Endothelial cell of umbilical vein (primary cell): ENCODE data around the gene CTNND2. TPM values are rescaled to one million over a fixed set of nuclear protein-coding genes. Genes with fewer than 3 reads are reported as not detected.

Source experiments
- BruUV-seq: library from RNA; stranded (reverse); fragments of 400-500 nt; replicated peaks from 2 replicates; lab custom pipeline; 2021; lab: Mats Ljungman, UMichigan
- CTCF ChIA-PET: fragments of 300-600, 350-600 bp; sonication (Branson Sonifier 250); formaldehyde crosslinking; loops from one replicate; lab custom pipeline; 2021; ENCODE audit warnings: antibody characterized with exemption, inconsistent platforms; lab: Charles Lee
- POLR2A ChIA-PET: fragments of 300-600, 350-600 bp; sonication (Branson Sonifier 250); formaldehyde crosslinking; loops from one replicate; lab custom pipeline; 2021; ENCODE audit warnings: antibody characterized with exemption, inconsistent platforms; lab: Charles Lee
- DNase-seq: peaks from one replicate; pipeline ENCODE4 v3.0.0-alpha.2; 2011; ENCODE audit warnings: low read depth, low spot score
- FAIRE-seq: peaks from 2 replicates; lab custom pipeline; 2011; peaks lifted over from hg19 to GRCh38; lab: Jason Lieb, UNC
- H2AFZ ChIP-seq: 2 replicates; pipeline ENCODE4 v1.6.0; 2012; ENCODE audit warnings: low read depth, low read length, control low read depth, inconsistent platforms
- H3K27ac ChIP-seq: 2 replicates; pipeline ENCODE4 v1.5.1; 2011; ENCODE audit warnings: low read depth, mild to moderate bottlenecking, control low read depth, low read length, moderate library complexity; ENCODE audit not compliant: insufficient read depth
- H3K27me3 ChIP-seq, 2 experiments: 2 replicates each; pipeline versions ENCODE4 v1.6.0 to v1.6.1; 2011; ENCODE audit warnings: low read length in 2 of 2, mixed read lengths in 1 of 2; ENCODE audit not compliant: control insufficient read depth in 2 of 2, insufficient read depth in 2 of 2
- H3K36me3 ChIP-seq, 2 experiments: 2 replicates in 1 of 2; 3 replicates in 1 of 2; pipeline ENCODE4 v1.5.1; 2011; ENCODE audit warnings: low read length in 2 of 2, mild to moderate bottlenecking in 1 of 2, moderate library complexity in 1 of 2; ENCODE audit not compliant: control insufficient read depth in 2 of 2, insufficient read depth in 2 of 2; ENCODE audit errors: extremely low read depth in 1 of 2
- H3K4me1 ChIP-seq: 3 replicates; pipeline ENCODE4 v1.5.1; 2011; ENCODE audit warnings: mild to moderate bottlenecking, low read length; ENCODE audit not compliant: control insufficient read depth, insufficient read depth; ENCODE audit errors: extremely low read depth
- H3K4me2 ChIP-seq: 2 replicates; pipeline ENCODE4 v1.6.1; 2011; ENCODE audit warnings: low read length, control low read depth, mixed read lengths; ENCODE audit not compliant: insufficient read depth
- H3K4me3 ChIP-seq, 3 experiments: fragments of 200-600 bp in 1 of 3; sonication (generic), shearing (Covaris generic) in 1 of 3; replicated peaks in 1 of 3; 2 replicates each; pipeline ENCODE4 v1.5.1; 2011 to 2016; ENCODE audit warnings: control low read depth in 3 of 3, low read length in 3 of 3, mild to moderate bottlenecking in 2 of 3, inconsistent platforms in 1 of 3, low read depth in 1 of 3, moderate library complexity in 1 of 3; ENCODE audit not compliant: insufficient read depth in 1 of 3
- H3K79me2 ChIP-seq: 2 replicates; pipeline ENCODE4 v1.6.0; 2012; ENCODE audit warnings: low read length, inconsistent platforms; ENCODE audit not compliant: control insufficient read depth, insufficient read depth
- H3K9ac ChIP-seq: replicated peaks from 2 replicates; pipeline ENCODE3; 2011; ENCODE audit warnings: low read length, control low read depth; ENCODE audit not compliant: insufficient read depth; ENCODE audit errors: extremely low read depth
- H3K9me1 ChIP-seq: replicated peaks from 3 replicates; pipeline ENCODE4 v1.6.0; 2011; ENCODE audit warnings: mild to moderate bottlenecking, low read length; ENCODE audit not compliant: control insufficient read depth, insufficient read depth; ENCODE audit errors: extremely low read depth
- H3K9me3 ChIP-seq: replicated peaks from 2 replicates; pipeline ENCODE4 v1.5.1; 2012; ENCODE audit warnings: low read length, inconsistent platforms; ENCODE audit not compliant: control insufficient read depth, insufficient read depth
- H4K20me1 ChIP-seq: replicated peaks from 2 replicates; pipeline ENCODE3; 2011; ENCODE audit warnings: mild to moderate bottlenecking, low read length; ENCODE audit not compliant: control insufficient read depth, insufficient read depth; ENCODE audit errors: extremely low read depth
- EZH2 ChIP-seq: IDR thresholded peaks from 2 replicates; pipeline ENCODE4 v1.6.1; 2012; ENCODE audit warnings: borderline replicate concordance, low read depth, mild to moderate bottlenecking, moderate library complexity, low read length, inconsistent platforms; ENCODE audit not compliant: severe bottlenecking
- FOS ChIP-seq: IDR thresholded peaks from 2 replicates; pipeline ENCODE4 v1.6.1; 2011; ENCODE audit warnings: mild to moderate bottlenecking, low read length, moderate library complexity, borderline replicate concordance; ENCODE audit not compliant: insufficient read depth
- GATA2 ChIP-seq: IDR thresholded peaks from 2 replicates; pipeline ENCODE4 v1.7.0; 2011; ENCODE audit warnings: low read depth, mild to moderate bottlenecking, moderate library complexity, mixed read lengths, low read length; ENCODE audit not compliant: insufficient read length, insufficient read depth
- JUN ChIP-seq: IDR thresholded peaks from 2 replicates; pipeline ENCODE4 v1.6.1; 2011; ENCODE audit warnings: borderline replicate concordance, low read depth; ENCODE audit not compliant: insufficient read length, insufficient read depth
- MYC ChIP-seq: IDR thresholded peaks from one replicate; pipeline ENCODE4 v1.6.1; 2011; ENCODE audit warnings: mild to moderate bottlenecking, low read depth, low read length
- POLR2A ChIP-seq: IDR thresholded peaks from 2 replicates; pipeline ENCODE4 v1.6.1; 2012; ENCODE audit warnings: low read depth, mild to moderate bottlenecking, control low read depth, low read length
- POLR2AphosphoS5 ChIP-seq: IDR thresholded peaks from 2 replicates; pipeline ENCODE4 v1.6.1; 2012; ENCODE audit warnings: low read depth, mild to moderate bottlenecking, control low read depth, low read length, moderate library complexity; ENCODE audit not compliant: insufficient read depth
- dilution Hi-C: fragments of 300-500 bp; cut with MboI; formaldehyde crosslinking; loops from one replicate; pipeline ENCODE4 v1.15.0; 2019; ENCODE audit warnings: low sequenced_read_pairs; ENCODE audit not compliant: extremely low pct_ligation_motif_present
- intact Hi-C: fragments of 100-400 bp; cut with micrococcal nuclease; formaldehyde crosslinking; loops from one replicate; pipeline ENCODE4 v1.10.0; 2022
- polyA plus RNA-seq, 4 experiments: library from polyadenylated mRNA; depleted of rRNA in 3 of 4; stranded (reverse) in 3 of 4; unstranded in 1 of 4; fragments of >200 nt; gene quantifications; 2 replicates each; pipeline versions ENCODE4 v1.2.1 to v1.2.3, GENCODE V29; 2011 to 2012; ENCODE audit warnings: missing spikeins in 1 of 4
- total RNA-seq: library from RNA; stranded (reverse); gene quantifications from 2 replicates; pipeline ENCODE4 v1.2.3, GENCODE V29; 2021
- TF ChIP-seq, protein P1 (sequence below), 2 donors: IDR thresholded peaks; 1 replicate in 1 of 2; 2 replicates in 1 of 2; pipeline ENCODE4 v1.5.1; 2011; ENCODE audit warnings: low read length in 2 of 2, mild to moderate bottlenecking in 2 of 2, moderate library complexity in 2 of 2, control low read depth in 1 of 2, inconsistent platforms in 1 of 2, low read depth in 1 of 2; ENCODE audit not compliant: insufficient read depth in 1 of 2; ENCODE audit errors: extremely low read depth in 1 of 2
- TF ChIP-seq, protein P2 (sequence below): IDR thresholded peaks from 2 replicates; pipeline ENCODE4 v1.6.1; 2011; ENCODE audit not compliant: insufficient read depth, insufficient read length

CTNND2 gene
- total and polyA plus RNA-seq, 2 donors (not counting 3 experiments of a cell fraction or from before 2014, with no cell fraction given): not detected

DNA sequence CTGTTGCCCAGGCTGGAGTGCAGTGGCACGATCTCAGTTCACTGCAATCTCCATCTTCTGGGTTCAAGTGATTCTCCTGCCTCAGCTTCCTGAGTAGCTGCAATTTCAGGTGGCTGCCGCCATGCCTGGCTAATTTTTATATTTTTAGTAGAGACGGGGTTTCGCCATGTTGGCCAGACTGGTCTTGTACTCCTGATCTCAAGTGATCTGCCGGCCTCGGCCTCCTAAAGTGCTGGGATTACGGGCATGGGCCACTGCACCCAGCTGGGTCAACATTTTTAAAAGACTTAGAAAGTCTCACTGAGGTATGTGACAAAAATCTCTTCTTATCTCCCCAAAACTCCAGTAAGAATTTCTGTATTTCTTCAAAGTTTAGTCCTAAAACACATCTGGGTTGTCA is 211.6 kb downstream of the CTNND2 start:
- peaks cover 2% of the 10 kb centered on the region for H3K9me3 ChIP-seq
- FAIRE-seq: no peak

More for the DNA sequence above, 211.6 kb downstream of the CTNND2 start:
- Histone ChIP-seq H3K27me3 (no peaks in the 10 kb centered on the region), H2AFZ (no peak overlapping the region), H3K36me3 (no peaks in the 10 kb centered on the region), H3K4me2 (no peak overlapping the region), H3K9ac (no peak overlapping the region), H3K9me1 (no peaks in the 10 kb centered on the region), H3K4me3 (no peak overlapping the region), H3K4me1 (no peaks in the 10 kb centered on the region), H4K20me1 (no peaks in the 10 kb centered on the region), H3K79me2 (no peaks in the 10 kb centered on the region), H3K27ac (no peak overlapping the region)
- ChIA-PET CTCF (no interaction called here), POLR2A (no interaction called here)
- no TSS peak for BruUV-seq
- DNase-seq: no peak
- dilution Hi-C loops (no loop called here), intact Hi-C loops (no loop called here)
- TF ChIP-seq POLR2AphosphoS5: no peak
- no peak for TF ChIP-seq GATA2
- TF ChIP-seq, protein P1, sequence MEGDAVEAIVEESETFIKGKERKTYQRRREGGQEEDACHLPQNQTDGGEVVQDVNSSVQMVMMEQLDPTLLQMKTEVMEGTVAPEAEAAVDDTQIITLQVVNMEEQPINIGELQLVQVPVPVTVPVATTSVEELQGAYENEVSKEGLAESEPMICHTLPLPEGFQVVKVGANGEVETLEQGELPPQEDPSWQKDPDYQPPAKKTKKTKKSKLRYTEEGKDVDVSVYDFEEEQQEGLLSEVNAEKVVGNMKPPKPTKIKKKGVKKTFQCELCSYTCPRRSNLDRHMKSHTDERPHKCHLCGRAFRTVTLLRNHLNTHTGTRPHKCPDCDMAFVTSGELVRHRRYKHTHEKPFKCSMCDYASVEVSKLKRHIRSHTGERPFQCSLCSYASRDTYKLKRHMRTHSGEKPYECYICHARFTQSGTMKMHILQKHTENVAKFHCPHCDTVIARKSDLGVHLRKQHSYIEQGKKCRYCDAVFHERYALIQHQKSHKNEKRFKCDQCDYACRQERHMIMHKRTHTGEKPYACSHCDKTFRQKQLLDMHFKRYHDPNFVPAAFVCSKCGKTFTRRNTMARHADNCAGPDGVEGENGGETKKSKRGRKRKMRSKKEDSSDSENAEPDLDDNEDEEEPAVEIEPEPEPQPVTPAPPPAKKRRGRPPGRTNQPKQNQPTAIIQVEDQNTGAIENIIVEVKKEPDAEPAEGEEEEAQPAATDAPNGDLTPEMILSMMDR (IDR thresholded peaks at IDR 0.05; ENCODE audit: extremely low read depth in 1 of 2, insufficient read depth in 1 of 2, low read depth in 1 of 2, low read length in 2 of 2): no peak
- no peak for TF ChIP-seq EZH2
- TF ChIP-seq MYC: no peak
- TF ChIP-seq, protein P2, sequence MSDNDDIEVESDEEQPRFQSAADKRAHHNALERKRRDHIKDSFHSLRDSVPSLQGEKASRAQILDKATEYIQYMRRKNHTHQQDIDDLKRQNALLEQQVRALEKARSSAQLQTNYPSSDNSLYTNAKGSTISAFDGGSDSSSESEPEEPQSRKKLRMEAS: no peak
- no peak for TF ChIP-seq FOS
- no peak for TF ChIP-seq JUN
- no peak for TF ChIP-seq POLR2A
